Coronary artery (tissue), 2 donors: ENCODE data around the gene GTSE1.

Source experiments
- DNase-seq: peaks from one replicate; pipeline ENCODE4 v3.0.0-alpha.2; 2017; ENCODE audit warnings: low spot score
- H3K27ac ChIP-seq, 2 donors: fragments of 200-600 bp; sonication (generic); one replicate each; pipeline ENCODE4 v1.5.1; 2016 to 2019
- H3K4me3 ChIP-seq: fragments of 200-600 bp; sonication (generic); 2 replicates; pipeline ENCODE4 v1.5.1; 2016; ENCODE audit warnings: mild to moderate bottlenecking, moderate library complexity
- CTCF ChIP-seq: fragments of 200-600 bp; sonication (generic); IDR thresholded peaks from one replicate; pipeline ENCODE4 v1.5.1; 2019; ENCODE audit warnings: antibody characterized with exemption

The GTSE1 gene

GRCh38 chr22:46362934-46363515 lies 66.4 kb downstream of the GTSE1 start:
- no peak for DNase-seq
- Histone ChIP-seq H3K4me3 (no peak overlapping the region), H3K27ac (no peak overlapping the region)
- no peak for TF ChIP-seq CTCF

GRCh38 chr22:46363611-46364321 lies 67.1 kb downstream of the GTSE1 start:
- H3K4me3 ChIP-seq = no peak overlapping the region
- TF ChIP-seq CTCF = no peak
- DNase-seq = no peak
- H3K27ac ChIP-seq = no peak overlapping the region

GRCh38 chr22:46364341-46365165 lies 67.9 kb downstream of the GTSE1 start:
- TF ChIP-seq CTCF = no peak
- DNase-seq = no peak
- Histone ChIP-seq H3K4me3 (no peak overlapping the region), H3K27ac (no peak overlapping the region)

- Histone ChIP-seq H3K27ac (no peak overlapping the region), H3K4me3 (no peak overlapping the region)
- TF ChIP-seq CTCF = no peak
- DNase-seq = no peak
These were observed 68.5 kb downstream of the GTSE1 start for GRCh38 chr22:46365166-46365624.

- TF ChIP-seq CTCF = no peak
- H3K27ac ChIP-seq = no peak overlapping the region
- DNase-seq = no peak
- H3K4me3 ChIP-seq = no peak overlapping the region
These were observed 69.7 kb downstream of the GTSE1 start for GRCh38 chr22:46366327-46366731.

- no peak for DNase-seq
- no peak for TF ChIP-seq CTCF
- Histone ChIP-seq H3K27ac (no peak overlapping the region), H3K4me3 (no peak overlapping the region)
These were observed 70.4 kb downstream of the GTSE1 start for GRCh38 chr22:46366801-46367706.
